HG02759 (cell line): ENCODE results near the gene APBB2.
"Not testable (repeated sequence)": the region's sequence is repeated elsewhere in the genome, so short reads cannot be mapped to it uniquely, and the experiment has no call there.

Experiments used
- ATAC-seq: cut with Tn5 transposase; IDR thresholded peaks from one replicate; pipeline ENCODE4 v1.9.1; 2021; ENCODE audit warnings: mild to moderate bottlenecking, moderate library complexity; ENCODE audit not compliant: unreplicated experiment

APBB2 gene

DNA sequence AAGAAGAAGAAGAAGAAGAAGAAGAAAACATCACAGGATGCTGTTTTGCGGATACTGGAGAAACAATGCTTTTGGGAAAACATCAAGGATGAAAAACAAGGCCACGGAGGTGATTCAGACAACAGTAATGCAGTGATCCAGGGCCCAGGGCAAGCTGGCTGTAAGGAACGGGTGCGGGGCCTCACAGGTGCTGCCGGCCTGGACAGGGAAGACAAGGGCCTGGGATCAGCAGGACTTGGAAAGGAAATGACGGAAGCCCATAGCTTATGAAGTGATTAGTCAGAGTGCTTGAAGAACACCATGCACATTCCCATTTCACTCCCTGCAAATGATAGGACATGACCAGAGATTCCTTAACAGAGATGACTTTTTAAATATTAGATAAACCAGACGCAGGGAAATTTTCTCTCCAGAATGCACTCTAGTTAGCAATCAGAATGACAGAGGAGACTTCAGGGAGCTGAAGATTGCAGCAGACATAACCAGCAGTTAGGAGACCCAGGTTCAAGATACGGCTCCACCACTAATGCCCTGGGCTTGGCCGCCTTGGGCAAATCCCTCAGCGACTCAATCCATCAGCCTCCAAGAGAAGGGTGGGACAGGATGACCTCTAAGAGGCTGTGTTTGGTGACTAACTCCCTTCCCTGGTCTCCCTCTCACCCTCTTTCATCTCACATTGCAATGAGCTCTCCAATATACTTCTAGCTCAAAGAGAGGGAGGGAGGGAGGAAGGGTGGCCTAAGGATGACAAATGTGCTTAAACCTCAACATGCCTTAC, 54.1 kb downstream of the APBB2 start:
- no peak for ATAC-seq

GRCh38 chr4:41158756-41159155, 55.6 kb downstream of the APBB2 start:
- ATAC-seq, result no peak

GRCh38 chr4:41158274-41158673, 56.1 kb downstream of the APBB2 start:
- no peak for ATAC-seq

DNA sequence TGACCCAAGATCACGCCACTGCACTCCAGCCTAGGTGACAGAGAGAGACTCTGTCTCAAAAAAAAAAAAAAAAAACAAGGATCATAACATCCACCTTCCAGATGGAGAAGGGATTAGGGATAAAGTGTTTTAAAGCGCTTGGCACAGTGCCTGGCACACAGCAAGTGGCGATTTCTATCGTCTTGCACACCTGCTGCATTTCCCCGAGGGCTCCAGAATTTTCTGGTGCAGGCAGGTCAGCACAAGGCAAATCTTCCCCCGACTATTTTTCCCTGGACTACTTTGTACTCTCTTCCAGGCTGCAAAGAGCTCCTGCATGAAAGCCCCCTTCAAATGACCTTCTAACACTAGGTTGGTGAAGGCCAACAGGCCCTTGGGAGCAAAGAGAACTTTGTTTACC, 57.3 kb downstream of the APBB2 start:
- ATAC-seq, result no peak

DNA sequence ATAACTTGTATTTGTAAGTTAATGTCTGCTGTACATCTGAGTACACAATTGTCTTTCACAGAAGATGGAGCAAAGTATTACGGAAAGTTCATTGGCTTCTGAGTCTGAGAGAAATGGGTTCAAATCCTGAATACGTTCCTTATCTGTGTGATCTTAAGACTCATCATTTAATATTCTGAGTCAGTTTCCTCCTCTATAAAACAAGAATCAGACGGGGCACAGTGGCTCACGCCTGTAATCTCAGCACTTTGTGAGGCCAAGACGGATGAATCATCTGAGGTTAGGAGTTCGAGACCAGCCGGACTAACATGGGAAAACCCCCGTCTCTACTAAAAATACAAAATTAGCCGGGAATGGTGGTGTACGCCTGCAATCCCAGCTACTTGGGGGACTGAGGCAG, 57.8 kb downstream of the APBB2 start:
- ATAC-seq, result no peak

- ATAC-seq, result no peak
Measured at GRCh38 chr4:41155194-41155830, 59.0 kb downstream of the APBB2 start.

- ATAC-seq, result no peak
Measured at GRCh38 chr4:41154814-41155177, 59.5 kb downstream of the APBB2 start.

GRCh38 chr4:41154010-41154813, 60.1 kb downstream of the APBB2 start:
- no peak for ATAC-seq

DNA sequence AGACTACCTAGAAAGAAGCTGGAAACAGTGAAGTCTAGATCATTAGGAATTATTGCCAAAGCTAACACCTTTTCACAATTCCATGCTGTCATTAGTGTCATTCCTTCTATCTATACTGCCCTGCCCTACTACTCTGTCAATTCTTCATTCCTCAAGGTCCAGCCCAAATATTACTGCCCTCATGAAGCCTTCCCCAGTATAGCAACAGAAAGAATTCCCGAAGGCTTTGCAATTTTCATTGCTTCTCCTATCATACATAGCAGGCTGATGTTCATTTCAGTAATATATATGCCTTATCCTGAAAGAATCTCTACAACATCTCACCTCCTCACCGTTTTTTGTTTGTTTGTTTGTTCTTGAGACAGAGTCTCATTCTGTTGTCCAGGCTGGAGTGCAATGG, 63.9 kb downstream of the APBB2 start:
- no peak for ATAC-seq

DNA sequence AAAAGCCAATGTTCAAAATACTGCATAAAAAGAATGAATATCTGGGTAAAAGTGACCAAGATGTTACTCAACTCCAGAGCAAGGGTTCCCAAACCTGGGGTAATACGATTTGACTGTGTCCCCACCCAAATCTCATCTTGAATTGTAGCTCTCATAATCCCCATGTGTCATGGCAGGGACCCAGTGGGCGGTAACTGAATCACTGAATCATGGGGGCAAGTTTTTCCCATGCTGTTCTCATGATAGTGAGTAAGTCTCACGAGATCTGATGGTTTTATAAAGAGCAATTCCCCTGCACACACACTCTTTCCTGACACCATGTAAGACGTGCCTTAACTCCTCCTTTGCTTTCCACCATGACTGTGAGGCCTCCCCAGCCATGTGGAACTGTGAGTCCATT, 64.8 kb downstream of the APBB2 start:
- not testable (repeated sequence) for ATAC-seq

DNA sequence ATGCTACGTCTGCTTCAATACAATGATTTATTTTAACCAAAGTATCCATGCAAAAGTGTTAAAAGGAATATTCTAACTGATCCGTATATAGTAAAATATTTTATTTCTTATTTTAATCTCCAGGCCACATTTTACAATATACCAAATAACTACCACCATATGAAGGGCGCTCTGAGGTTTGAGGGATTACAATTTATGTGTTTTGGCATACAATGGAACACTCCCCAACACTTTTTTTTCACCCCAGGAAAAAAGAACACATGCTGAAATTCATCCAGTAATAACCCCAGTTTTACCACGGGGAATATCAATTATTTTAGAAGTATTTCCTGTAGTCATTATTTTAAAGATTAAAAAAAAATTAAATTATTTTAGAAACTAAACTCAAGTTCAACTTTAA, 65.4 kb downstream of the APBB2 start:
- ATAC-seq, result no peak

DNA sequence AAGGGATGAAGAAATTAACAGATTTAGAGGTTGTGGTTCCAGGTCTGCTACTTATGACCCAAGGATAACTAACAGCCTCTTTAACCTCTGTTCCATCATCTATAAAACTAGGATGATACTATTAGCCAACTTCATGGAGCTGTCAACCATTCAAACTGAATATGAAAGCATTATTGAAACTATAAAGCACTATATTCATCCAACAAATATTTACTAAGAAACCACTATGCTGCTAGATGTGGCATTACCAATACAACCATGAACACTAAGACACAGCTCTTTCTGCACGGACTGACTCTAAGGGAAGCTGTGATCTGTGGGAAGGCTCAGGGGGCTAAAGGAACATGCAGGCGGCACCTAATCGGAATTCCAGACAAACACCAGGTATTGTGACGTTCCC, 66.0 kb downstream of the APBB2 start:
- no peak for ATAC-seq

DNA sequence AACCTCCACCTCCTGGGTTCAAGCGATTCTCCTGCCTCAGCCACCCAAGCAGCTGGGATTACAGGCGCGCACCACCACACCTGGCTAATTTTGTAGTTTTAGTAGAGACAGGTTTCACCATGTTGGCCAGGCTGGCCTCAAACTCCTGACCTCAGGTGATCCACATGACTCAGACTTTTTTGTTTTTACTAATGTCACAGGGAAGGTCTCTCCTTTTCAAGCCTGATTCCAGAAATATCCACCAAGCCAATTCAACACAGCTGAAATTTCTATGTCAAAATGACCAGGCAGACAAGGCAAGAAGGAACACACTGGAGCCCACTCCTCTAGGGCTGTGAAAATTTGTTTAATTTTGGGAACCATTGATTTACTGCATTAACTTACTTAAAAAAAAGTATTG, 66.8 kb downstream of the APBB2 start:
- ATAC-seq, result not testable (repeated sequence)

DNA sequence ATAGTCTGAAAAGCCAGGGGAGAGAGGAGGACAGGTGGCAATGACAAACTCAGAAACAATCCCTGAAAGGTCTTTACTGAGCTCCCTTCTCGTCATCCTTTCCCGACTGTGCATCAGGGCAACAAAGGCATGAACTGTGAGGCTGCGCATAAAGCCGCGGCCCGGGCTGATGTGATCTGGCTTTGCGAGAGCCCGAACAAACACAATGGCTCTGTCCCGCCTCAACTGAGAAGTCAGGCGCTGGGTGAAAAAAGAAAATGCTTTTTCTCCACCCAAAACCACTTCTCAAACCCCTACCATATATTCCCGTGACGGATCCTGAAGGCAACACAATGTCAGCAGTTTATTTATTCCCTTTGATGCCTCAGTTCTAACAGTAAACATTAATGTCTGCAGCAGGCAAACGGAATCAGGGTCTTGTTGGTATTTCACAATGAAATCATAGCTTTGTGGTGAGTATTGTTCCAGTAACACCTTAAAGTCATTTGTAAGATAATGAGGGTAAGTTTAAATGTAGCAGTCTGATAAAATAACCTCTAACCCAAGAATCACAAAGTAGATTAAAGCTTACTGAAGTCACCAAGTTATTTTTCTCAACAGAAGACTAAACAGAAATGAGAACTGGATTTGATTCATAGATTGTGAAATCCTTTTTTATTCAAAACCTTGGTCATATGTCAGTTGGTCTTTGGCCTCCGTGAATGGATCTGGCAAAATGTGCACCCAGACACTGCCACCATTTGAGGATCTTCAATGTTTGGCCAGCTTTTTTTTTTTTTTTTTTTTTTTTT, 67.4 kb downstream of the APBB2 start:
- ATAC-seq, result no peak

GRCh38 chr4:41146196-41146595, 68.1 kb downstream of the APBB2 start:
- ATAC-seq, result no peak

GRCh38 chr4:41145571-41146078, 68.7 kb downstream of the APBB2 start:
- no peak for ATAC-seq

GRCh38 chr4:41144812-41145211, 69.5 kb downstream of the APBB2 start:
- no peak for ATAC-seq

DNA sequence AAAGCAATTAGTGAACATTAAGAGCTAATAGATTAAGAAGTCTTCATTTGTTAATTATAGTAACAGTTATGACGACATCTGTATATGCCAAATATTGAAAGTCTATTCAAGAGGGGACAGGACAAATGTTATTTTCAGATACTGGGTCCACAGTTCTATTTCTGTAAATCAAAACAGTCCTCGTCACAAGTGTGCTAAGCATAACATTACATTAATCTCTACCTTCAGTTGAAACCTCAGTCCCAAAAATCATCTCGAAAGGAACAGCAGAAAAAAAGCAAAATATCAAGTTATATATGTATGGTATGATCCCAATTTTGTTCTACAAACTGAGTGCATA, 70.3 kb downstream of the APBB2 start:
- no peak for ATAC-seq

GRCh38 chr4:41143311-41144039, 70.9 kb downstream of the APBB2 start:
- ATAC-seq, result no peak
